Right ventricle myocardium inferior (tissue), 1 donor: ENCODE results near the gene LRP5. TPM values are rescaled to one million over a fixed set of nuclear protein-coding genes. Genes with fewer than 3 reads are reported as not detected.
A peak's percentile ranks its signal among the peaks of the same experiment; 100 is the strongest.

Source experiments
- ATAC-seq: fragments of 200-7000 bp; cut with Tn5 transposase; one replicate; pipeline ENCODE4 v1.9.1; 2020; ENCODE audit warnings: mild to moderate bottlenecking, moderate library complexity
- DNase-seq: peaks from one replicate; pipeline ENCODE4 v3.0.0; 2021; ENCODE audit errors: missing footprints
- intact Hi-C: fragments of 100-400 bp; cut with DNase I; formaldehyde crosslinking; loops from one replicate; pipeline ENCODE4 v1.11.0; 2022
- total RNA-seq: library from RNA; stranded (reverse); fragmentation: NEBNext Ultra II Directional; extraction: Animal tissue kit (Norgen Biotek cat#: 25700); gene quantifications from one replicate; pipeline ENCODE4 v1.2.1, GENCODE V29; 2021
- donor health status: DM: no; HTN: yes; CAD: no; lungs with severe emphysema.

LRP5 gene
- total RNA-seq, 1 donor from 2014 or later, result 61.6 TPM

GRCh38 chr11:68321293-68322051 is 9.1 kb downstream of the LRP5 start:
- peak; percentile 41 for ATAC-seq
- intact Hi-C loops, result no loop called here
- DNase-seq, result no peak

- no peak for DNase-seq
- peak; percentile 36 for ATAC-seq
Observed at GRCh38 chr11:68322052-68322430, 9.7 kb downstream of the LRP5 start.

GRCh38 chr11:68324241-68324640 is 11.8 kb downstream of the LRP5 start:
- ATAC-seq (no peak), DNase-seq (no peak)
- intact Hi-C loops, result no loop called here

More at GRCh38 chr11:68322052-68322430, 9.7 kb downstream of the LRP5 start:
- intact Hi-C loops, result no loop called here

- DNase-seq, result no peak
- intact Hi-C loops, result no loop called here
- ATAC-seq, result no peak
Observed at GRCh38 chr11:68324695-68325094, 12.3 kb downstream of the LRP5 start.

- DNase-seq (no peak), ATAC-seq (peak; percentile 45)
- intact Hi-C loops, result no loop called here
Observed at GRCh38 chr11:68325183-68325906, 13.0 kb downstream of the LRP5 start.

- no peak for ATAC-seq
- intact Hi-C loops, result no loop called here
- DNase-seq, result no peak
Observed at GRCh38 chr11:68325907-68326220, 13.5 kb downstream of the LRP5 start.

GRCh38 chr11:68326334-68327215 is 14.2 kb downstream of the LRP5 start:
- ATAC-seq, result no peak
- intact Hi-C loops, result no loop called here
- no peak for DNase-seq

- intact Hi-C loops, result no loop called here
- no peak for ATAC-seq
Observed at GRCh38 chr11:68327586-68328370, 15.4 kb downstream of the LRP5 start.

GRCh38 chr11:68328374-68329091 is 16.1 kb downstream of the LRP5 start:
- DNase-seq (peak; percentile 81), ATAC-seq (peak; percentile 30)
- intact Hi-C loops, result no loop called here

More at GRCh38 chr11:68327586-68328370, 15.4 kb downstream of the LRP5 start:
- no peak for DNase-seq

- DNase-seq (no peak), ATAC-seq (no peak)
- intact Hi-C loops, result no loop called here
Observed at GRCh38 chr11:68329536-68329935, 17.1 kb downstream of the LRP5 start.

- intact Hi-C loops, result no loop called here
- DNase-seq (no peak), ATAC-seq (no peak)
Observed at GRCh38 chr11:68329978-68330699, 17.7 kb downstream of the LRP5 start.

- ATAC-seq (no peak), DNase-seq (peak; percentile 53)
- intact Hi-C loops, result no loop called here
Observed at GRCh38 chr11:68330700-68331337, 18.4 kb downstream of the LRP5 start.

- intact Hi-C loops, result no loop called here
- no peak for DNase-seq
- peak; percentile 34 for ATAC-seq
Observed at GRCh38 chr11:68331338-68331947, 19.1 kb downstream of the LRP5 start.

GRCh38 chr11:68332186-68332585 is 19.8 kb downstream of the LRP5 start:
- intact Hi-C loops, result no loop called here
- ATAC-seq, result no peak
- no peak for DNase-seq

GRCh38 chr11:68333173-68333572 is 20.8 kb downstream of the LRP5 start:
- no peak for DNase-seq
- ATAC-seq, result no peak
- intact Hi-C loops, result no loop called here

GRCh38 chr11:68334923-68335322 is 22.5 kb downstream of the LRP5 start:
- intact Hi-C loops, result no loop called here
- ATAC-seq (no peak), DNase-seq (no peak)

- intact Hi-C loops, result no loop called here
- DNase-seq, result no peak
- peak; percentile 31 for ATAC-seq
Observed at GRCh38 chr11:68335683-68336082, 23.3 kb downstream of the LRP5 start.
